H9 (cell line): ENCODE data around the gene EIF3A. TPM values are rescaled to one million over a fixed set of nuclear protein-coding genes. Genes with fewer than 3 reads are reported as not detected.

Experiments
- DNase-seq: peaks from one replicate; pipeline ENCODE4 v3.0.0-alpha.2; 2017
- H2AFZ ChIP-seq: one replicate; pipeline ENCODE4 v1.6.1; 2013; ENCODE audit warnings: mild to moderate bottlenecking, low read length, control low read depth, moderate library complexity
- H2AK5ac ChIP-seq: 2 replicates; pipeline ENCODE4 v1.6.1; 2013; ENCODE audit warnings: low read length, control low read depth, mixed read lengths; ENCODE audit not compliant: insufficient read length
- H2BK120ac ChIP-seq: one replicate; pipeline ENCODE4 v1.6.1; 2013; ENCODE audit warnings: low read depth, mild to moderate bottlenecking, low read length, control low read depth, inconsistent platforms; ENCODE audit not compliant: poor library complexity, severe bottlenecking
- H2BK12ac ChIP-seq: 2 replicates; pipeline ENCODE4 v1.6.1; 2013; ENCODE audit warnings: low read length, control low read depth, mixed read lengths, low read depth; ENCODE audit not compliant: insufficient read length
- H2BK15ac ChIP-seq: 2 replicates; pipeline ENCODE4 v1.6.1; 2013; ENCODE audit warnings: low read depth, low read length, control low read depth
- H2BK20ac ChIP-seq: one replicate; pipeline ENCODE4 v1.6.1; 2013; ENCODE audit warnings: low read depth, mild to moderate bottlenecking, low read length, control low read depth, inconsistent platforms; ENCODE audit not compliant: poor library complexity, severe bottlenecking
- H2BK5ac ChIP-seq: 2 replicates; pipeline ENCODE4 v1.6.1; 2013; ENCODE audit warnings: low read length, control low read depth, mixed read lengths; ENCODE audit not compliant: insufficient read length
- H3K14ac ChIP-seq: 2 replicates; pipeline ENCODE4 v1.6.1; 2013; ENCODE audit warnings: low read length, control low read depth; ENCODE audit not compliant: insufficient read depth
- H3K18ac ChIP-seq: 2 replicates; pipeline ENCODE4 v1.6.1; 2013; ENCODE audit warnings: low read depth, mild to moderate bottlenecking, mixed read lengths, low read length, control low read depth; ENCODE audit not compliant: insufficient read length
- H3K23ac ChIP-seq: 2 replicates; pipeline ENCODE4 v1.6.1; 2013; ENCODE audit warnings: low read length, control low read depth, mixed read lengths, low read depth; ENCODE audit not compliant: insufficient read length
- H3K23me2 ChIP-seq: 2 replicates; pipeline ENCODE4 v1.6.1; 2013; ENCODE audit warnings: low read depth, mild to moderate bottlenecking, mixed read lengths, low read length, control low read depth; ENCODE audit not compliant: insufficient read length, poor library complexity, severe bottlenecking
- H3K27ac ChIP-seq: 2 replicates; pipeline ENCODE4 v1.5.1; 2013; ENCODE audit warnings: low read length, control low read depth, mixed read lengths, low read depth; ENCODE audit not compliant: insufficient read length
- H3K27me3 ChIP-seq: 2 replicates; pipeline ENCODE4 v1.6.1; 2013; ENCODE audit warnings: low read length, control low read depth, inconsistent platforms; ENCODE audit not compliant: insufficient read depth
- H3K4ac ChIP-seq: 2 replicates; pipeline ENCODE4 v1.6.1; 2013; ENCODE audit warnings: low read depth, mild to moderate bottlenecking, control low read depth, inconsistent platforms, low read length, moderate library complexity
- H3K4me1 ChIP-seq: 2 replicates; pipeline ENCODE4 v1.6.1; 2013; ENCODE audit warnings: low read length, control low read depth, inconsistent platforms; ENCODE audit not compliant: insufficient read depth
- H3K4me2 ChIP-seq: 2 replicates; pipeline ENCODE4 v1.6.1; 2013; ENCODE audit warnings: low read length, control low read depth, mixed read lengths; ENCODE audit not compliant: insufficient read length, insufficient read depth
- H3K56ac ChIP-seq: 2 replicates; pipeline ENCODE4 v1.6.1; 2013; ENCODE audit warnings: low read depth, mild to moderate bottlenecking, mixed read lengths, low read length, control low read depth; ENCODE audit not compliant: insufficient read length
- H3K79me1 ChIP-seq: 2 replicates; pipeline ENCODE4 v1.6.1; 2013; ENCODE audit warnings: low read depth, mild to moderate bottlenecking, moderate library complexity, low read length, control low read depth, inconsistent platforms; ENCODE audit not compliant: insufficient read depth, poor library complexity, severe bottlenecking
- H3K79me2 ChIP-seq: 2 replicates; pipeline ENCODE4 v1.6.1; 2013; ENCODE audit warnings: low read length, control low read depth, inconsistent platforms; ENCODE audit not compliant: insufficient read depth
- H3K9ac ChIP-seq: 2 replicates; pipeline ENCODE4 v1.6.1; 2013; ENCODE audit warnings: low read length, control low read depth, mixed read lengths; ENCODE audit not compliant: insufficient read length; ENCODE audit errors: extremely low read depth
- H3K9me3 ChIP-seq: one replicate; pipeline ENCODE4 v1.6.1; 2013; ENCODE audit warnings: low read depth, low read length, inconsistent platforms; ENCODE audit not compliant: control insufficient read depth
- H3T11ph ChIP-seq: one replicate; pipeline ENCODE4 v1.6.1; 2013; ENCODE audit warnings: mild to moderate bottlenecking, low read length, control low read depth, inconsistent platforms
- H4K20me1 ChIP-seq: one replicate; pipeline ENCODE4 v1.6.1; 2013; ENCODE audit not compliant: control insufficient read depth, insufficient read length, insufficient read depth
- H4K5ac ChIP-seq: 2 replicates; pipeline ENCODE4 v1.6.1; 2013; ENCODE audit warnings: low read depth, mild to moderate bottlenecking, mixed read lengths, low read length, control low read depth; ENCODE audit not compliant: insufficient read length
- H4K8ac ChIP-seq: replicated peaks from 2 replicates; pipeline ENCODE4 v1.6.1; 2013; ENCODE audit warnings: low read length, control low read depth, mixed read lengths, low read depth; ENCODE audit not compliant: insufficient read length
- H4K91ac ChIP-seq: 2 replicates; pipeline ENCODE4 v1.6.1; 2013; ENCODE audit warnings: low read depth, mild to moderate bottlenecking, moderate library complexity, mixed read lengths, low read length, control low read depth; ENCODE audit not compliant: insufficient read length
- H3K27ac Mint-ChIP-seq, 3 experiments: 2 replicates in 2 of 3; 3 replicates in 1 of 3; pipeline ENCODE4 v1.8.0; 2020 to 2021; ENCODE audit warnings: mixed read lengths in 3 of 3, mild to moderate bottlenecking in 1 of 3, moderate library complexity in 1 of 3
- H3K27me3 Mint-ChIP-seq: 2 replicates; pipeline ENCODE4 v1.8.0; 2021; ENCODE audit warnings: low read depth, mild to moderate bottlenecking, moderate library complexity, mixed read lengths
- H3K36me3 Mint-ChIP-seq, 3 experiments: 2 replicates in 2 of 3; 3 replicates in 1 of 3; pipeline ENCODE4 v1.8.0; 2020 to 2021; ENCODE audit warnings: low read depth in 3 of 3, mixed read lengths in 3 of 3; ENCODE audit not compliant: insufficient read depth in 1 of 3
- H3K4me1 Mint-ChIP-seq, 2 experiments: 2 replicates each; pipeline ENCODE4 v1.8.0; 2020; ENCODE audit warnings: mixed read lengths in 2 of 2
- H3K4me3 Mint-ChIP-seq, 2 experiments: 2 replicates in 1 of 2; 3 replicates in 1 of 2; pipeline ENCODE4 v1.8.0; 2020 to 2021; ENCODE audit warnings: mild to moderate bottlenecking in 2 of 2, mixed read lengths in 2 of 2, moderate library complexity in 1 of 2
- H3K9me3 Mint-ChIP-seq, 2 experiments: 2 replicates in 1 of 2; 3 replicates in 1 of 2; pipeline ENCODE4 v1.8.0; 2020; ENCODE audit warnings: mild to moderate bottlenecking in 2 of 2, mixed read lengths in 2 of 2, moderate library complexity in 1 of 2
- CTCF ChIP-seq: fragments of 200-600 bp; sonication (generic); conservative IDR thresholded peaks from 3 replicates; pipeline ENCODE4 v1.8.0; 2021; ENCODE audit warnings: antibody characterized with exemption, mild to moderate bottlenecking
- WGBS: extraction: QIAGEN DNeasy Blood & Tissue Kit; methylation state at CpG from one replicate; pipeline ENCODE4 v1.1.7; 2013; ENCODE audit warnings: missing lambda C conversion rate, low lambda C conversion rate, mixed read lengths; ENCODE audit not compliant: insufficient read length; ENCODE audit errors: extremely low coverage; 5-methylcytosine and 5-hydroxymethylcytosine counted together
- total RNA-seq: library from RNA; stranded (reverse); gene quantifications from 2 replicates; pipeline ENCODE4 v1.2.1, GENCODE V29; 2021

The EIF3A gene
- total RNA-seq, 1 experiment from 2014 or later: 206 TPM

- Histone ChIP-seq H3K27ac (no peak overlapping the region), H2AK5ac (no peak overlapping the region), H3T11ph (no peak overlapping the region), H2BK15ac (no peak overlapping the region), H3K9ac (no peak overlapping the region), H3K79me1 (no peaks in the 10 kb centered on the region), H2BK20ac (no peak overlapping the region), H3K18ac (no peak overlapping the region), H4K20me1 (no peaks in the 10 kb centered on the region), H4K8ac (no peak overlapping the region), H3K27me3 (no peaks in the 10 kb centered on the region), H3K4me2 (no peak overlapping the region), H3K4me1 (no peaks in the 10 kb centered on the region), H3K79me2 (no peaks in the 10 kb centered on the region), H3K56ac (no peak overlapping the region), H4K5ac (no peak overlapping the region), H2AFZ (no peak overlapping the region), H3K9me3 (no peaks in the 10 kb centered on the region), H2BK5ac (no peak overlapping the region), H3K14ac (no peak overlapping the region), H3K23me2 (no peaks in the 10 kb centered on the region), H2BK12ac (no peak overlapping the region), H2BK120ac (no peak overlapping the region), H3K4ac (no peak overlapping the region), H4K91ac (no peak overlapping the region), H3K23ac (no peak overlapping the region)
- no peak for TF ChIP-seq CTCF
- no peaks in the 10 kb centered on the region for H3K4me1 Mint-ChIP-seq
- peaks cover 36 to 79% (median 62%) of the 10 kb centered on the region in 3 experiments for H3K36me3 Mint-ChIP-seq
- H3K9me3 Mint-ChIP-seq: no peaks in the 10 kb centered on the region
- no peak overlapping the region for H3K4me3 Mint-ChIP-seq
- H3K27ac Mint-ChIP-seq: no peak overlapping the region
- no CpG with 5 or more reads among the region's 2 CpGs for WGBS
- no peak for DNase-seq
- no peaks in the 10 kb centered on the region for H3K27me3 Mint-ChIP-seq
Observed at GRCh38 chr10:119125942-119126341, 45.3 kb upstream of the EIF3A start.
